Body of pancreas (tissue), 4 donors: ENCODE data around the gene IL1B.

ENCODE experiments used
- CTCF ChIP-seq, 7 experiments: fragments of 450-650 bp in 4 of 7; fragments of 200-600 bp in 3 of 7; sonication (generic) in 3 of 7; IDR thresholded peaks; one replicate each; pipeline ENCODE4 v1.5.1; 2016 to 2019; ENCODE audit warnings: antibody characterized with exemption in 7 of 7
- POLR2A ChIP-seq, 3 donors: fragments of 450-650 bp; IDR thresholded peaks; one replicate each; pipeline ENCODE4 v1.6.1; 2016; ENCODE audit warnings: antibody characterized with exemption in 3 of 3, mild to moderate bottlenecking in 2 of 3

GRCh38 chr2:112787294-112787693, 49.3 kb downstream of the IL1B start:
- TF ChIP-seq CTCF (IDR thresholded peaks at IDR 0.05), result no peak
- no peak for TF ChIP-seq POLR2A (IDR thresholded peaks at IDR 0.05)
